Esophagus muscularis mucosa (tissue), 4 donors: ENCODE data around the gene SLC4A9. TPM values are rescaled to one million over a fixed set of nuclear protein-coding genes. Genes with fewer than 3 reads are reported as not detected.
A peak's percentile ranks its signal among the peaks of the same experiment; 100 is the strongest.

Source experiments
- DNase-seq: peaks from one replicate; pipeline ENCODE4 v3.0.0-alpha.2; 2017; ENCODE audit errors: extremely low spot score
- H3K27ac ChIP-seq, 4 donors: fragments of 200-600 bp; sonication (generic); replicated peaks in 1 of 4; 1 replicate in 3 of 4; 2 replicates in 1 of 4; pipeline ENCODE4 v1.5.1; 2016 to 2019; ENCODE audit warnings: mild to moderate bottlenecking in 1 of 4
- H3K27me3 ChIP-seq, 4 donors: fragments of 200-600 bp; sonication (generic); one replicate each; pipeline versions ENCODE4 v1.5.1 to v1.6.0; 2016 to 2019
- H3K36me3 ChIP-seq, 4 donors: fragments of 200-600 bp; sonication (generic); one replicate each; pipeline ENCODE4 v1.5.1; 2016 to 2019
- H3K4me1 ChIP-seq, 4 donors: fragments of 200-600 bp; sonication (generic); one replicate each; pipeline ENCODE4 v1.5.1; 2016 to 2019
- H3K4me3 ChIP-seq, 4 donors: fragments of 200-600 bp; sonication (generic); 1 replicate in 2 of 4; 2 replicates in 2 of 4; pipeline ENCODE4 v1.5.1; 2016 to 2019; ENCODE audit warnings: mild to moderate bottlenecking in 4 of 4, moderate library complexity in 1 of 4
- H3K9me3 ChIP-seq, 4 donors: fragments of 200-600 bp; sonication (generic); 1 replicate in 3 of 4; 2 replicates in 1 of 4; pipeline ENCODE4 v1.5.1; 2016 to 2019
- EP300 ChIP-seq: sonication (generic); formaldehyde crosslinking; IDR thresholded peaks from one replicate; pipeline ENCODE4 v1.6.1; 2017; ENCODE audit warnings: antibody characterized with exemption
- POLR2A ChIP-seq: fragments of 450-650 bp; IDR thresholded peaks from one replicate; pipeline ENCODE4 v1.6.1; 2017; ENCODE audit warnings: antibody characterized with exemption, moderate library complexity, mild to moderate bottlenecking, low read depth
- POLR2AphosphoS5 ChIP-seq, 2 donors: sonication (generic); formaldehyde crosslinking; IDR thresholded peaks; one replicate each; pipeline ENCODE4 v1.6.1; 2017; ENCODE audit warnings: antibody characterized with exemption in 2 of 2
- WGBS: methylation state at CpG from one replicate; pipeline ENCODE4 v1.1.5; 2018; 5-methylcytosine and 5-hydroxymethylcytosine counted together
- intact Hi-C: fragments of 100-400 bp; cut with DNase I; formaldehyde crosslinking; loops from one replicate; pipeline ENCODE4 v1.15.1; 2023
- total RNA-seq, 4 donors: library from RNA; depleted of rRNA; stranded (reverse); fragments of >200 nt; gene quantifications; one replicate each; pipeline versions ENCODE4 v1.1.0 to v1.2.1, GENCODE V29; 2016
- TF ChIP-seq, protein P1 (sequence below), 3 experiments: fragments of 200-600 bp in 2 of 3; fragments of 450-650 bp in 1 of 3; sonication (generic) in 2 of 3; IDR thresholded peaks; one replicate each; pipeline ENCODE4 v1.5.1; 2017 to 2019; ENCODE audit warnings: antibody characterized with exemption in 3 of 3, mild to moderate bottlenecking in 2 of 3, moderate library complexity in 1 of 3

The SLC4A9 gene
- total RNA-seq, 4 donors from 2014 or later, result not detected

DNA sequence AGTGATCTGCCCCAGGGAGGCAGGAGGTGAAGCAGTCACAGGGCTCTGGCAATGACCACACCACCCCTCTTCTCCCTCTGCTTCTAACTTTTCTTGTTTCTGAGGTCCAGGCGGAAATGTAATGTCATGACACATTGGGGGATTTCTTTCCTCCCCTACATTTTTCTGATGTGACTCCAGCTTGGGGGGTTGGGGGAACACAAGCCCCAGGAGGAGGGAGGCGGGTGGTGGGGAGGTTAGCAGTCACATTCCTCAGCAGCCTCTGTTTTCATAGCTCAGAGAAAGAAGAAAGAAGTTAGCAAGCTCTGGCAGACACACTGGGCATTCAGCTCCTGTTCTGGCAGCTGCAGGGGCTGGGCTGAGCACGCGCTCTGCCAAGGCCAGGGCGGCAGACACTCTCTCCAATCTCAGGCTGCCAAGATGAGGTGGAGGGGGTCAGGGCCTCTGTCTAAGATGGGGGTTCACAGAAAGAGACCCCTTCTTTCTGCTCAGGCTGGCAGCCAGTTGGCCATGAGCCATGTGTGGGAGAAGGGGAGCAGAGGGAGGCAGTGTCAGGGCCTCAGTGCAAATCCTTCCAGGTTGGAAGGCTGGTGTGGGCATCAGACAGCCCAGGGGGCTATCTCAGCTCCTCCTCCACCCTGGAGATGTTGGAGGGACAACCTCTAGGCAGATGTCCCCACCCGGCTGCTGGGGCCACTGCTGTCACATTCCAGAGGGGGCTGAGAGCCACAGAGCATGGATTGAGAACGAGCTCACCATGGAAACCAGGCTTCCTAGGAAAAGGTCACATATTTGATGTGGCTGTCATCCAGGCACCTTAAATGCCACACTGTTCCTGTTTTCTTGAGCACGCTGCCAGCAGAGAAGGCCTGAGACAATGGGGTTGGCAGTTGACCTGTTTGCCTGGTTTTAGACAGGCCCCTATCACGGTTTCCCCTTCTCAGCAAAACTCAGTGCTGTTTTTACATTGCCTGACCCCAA lies 37.0 kb upstream of the SLC4A9 start:
- peak; percentile 91 for DNase-seq
- WGBS, result 51% methylated on average over 9 of the region's 9 CpGs
- Histone ChIP-seq H3K36me3 (no peaks in the 10 kb centered on the region), H3K27ac (peak overlapping the region; percentile 73 to 83 (median 75)), H3K4me3 (no peak overlapping the region), H3K4me1 (peaks cover 41 to 43% (median 42%) of the 10 kb centered on the region in 4 donors), H3K27me3 (no peaks in the 10 kb centered on the region), H3K9me3 (no peaks in the 10 kb centered on the region)
- TF ChIP-seq POLR2A (no peak), EP300 (no peak), POLR2AphosphoS5 (IDR thresholded peaks at IDR 0.05) (peak in 1 of 2 donors; percentile 20)
- TF ChIP-seq, protein P1, sequence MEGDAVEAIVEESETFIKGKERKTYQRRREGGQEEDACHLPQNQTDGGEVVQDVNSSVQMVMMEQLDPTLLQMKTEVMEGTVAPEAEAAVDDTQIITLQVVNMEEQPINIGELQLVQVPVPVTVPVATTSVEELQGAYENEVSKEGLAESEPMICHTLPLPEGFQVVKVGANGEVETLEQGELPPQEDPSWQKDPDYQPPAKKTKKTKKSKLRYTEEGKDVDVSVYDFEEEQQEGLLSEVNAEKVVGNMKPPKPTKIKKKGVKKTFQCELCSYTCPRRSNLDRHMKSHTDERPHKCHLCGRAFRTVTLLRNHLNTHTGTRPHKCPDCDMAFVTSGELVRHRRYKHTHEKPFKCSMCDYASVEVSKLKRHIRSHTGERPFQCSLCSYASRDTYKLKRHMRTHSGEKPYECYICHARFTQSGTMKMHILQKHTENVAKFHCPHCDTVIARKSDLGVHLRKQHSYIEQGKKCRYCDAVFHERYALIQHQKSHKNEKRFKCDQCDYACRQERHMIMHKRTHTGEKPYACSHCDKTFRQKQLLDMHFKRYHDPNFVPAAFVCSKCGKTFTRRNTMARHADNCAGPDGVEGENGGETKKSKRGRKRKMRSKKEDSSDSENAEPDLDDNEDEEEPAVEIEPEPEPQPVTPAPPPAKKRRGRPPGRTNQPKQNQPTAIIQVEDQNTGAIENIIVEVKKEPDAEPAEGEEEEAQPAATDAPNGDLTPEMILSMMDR (IDR thresholded peaks at IDR 0.05), result no peak
- intact Hi-C loops, result no loop called here

DNA sequence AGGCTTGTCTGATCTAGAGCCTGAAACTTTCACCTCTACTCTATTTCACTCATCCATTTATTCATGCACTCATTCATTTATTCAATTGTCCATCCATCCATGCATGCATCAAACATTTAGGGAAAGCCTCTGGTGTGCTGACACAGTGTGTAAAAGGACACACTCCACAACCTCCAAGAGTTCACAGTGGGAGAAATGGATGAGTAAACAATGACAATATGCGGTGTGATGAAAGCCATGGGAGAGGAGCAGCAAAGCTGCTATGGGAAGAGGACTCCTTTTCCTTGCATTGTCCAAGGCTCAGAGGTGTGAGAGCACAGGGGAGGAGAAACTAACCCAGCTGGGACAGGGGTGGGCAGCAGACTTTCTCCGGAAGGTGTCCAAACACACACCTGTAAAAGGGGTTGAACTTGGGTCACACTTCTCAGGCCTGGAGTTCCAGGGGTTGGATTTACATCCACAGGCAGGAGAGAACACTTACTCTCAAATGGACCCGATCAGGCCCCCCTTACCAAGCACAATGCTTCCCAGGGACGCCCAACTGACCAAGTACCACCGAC lies 35.9 kb upstream of the SLC4A9 start:
- 83% methylated on average over 4 of the region's 5 CpGs for WGBS
- peak overlapping the region; percentile 25 to 83 (median 55) for H3K27ac ChIP-seq

DNA sequence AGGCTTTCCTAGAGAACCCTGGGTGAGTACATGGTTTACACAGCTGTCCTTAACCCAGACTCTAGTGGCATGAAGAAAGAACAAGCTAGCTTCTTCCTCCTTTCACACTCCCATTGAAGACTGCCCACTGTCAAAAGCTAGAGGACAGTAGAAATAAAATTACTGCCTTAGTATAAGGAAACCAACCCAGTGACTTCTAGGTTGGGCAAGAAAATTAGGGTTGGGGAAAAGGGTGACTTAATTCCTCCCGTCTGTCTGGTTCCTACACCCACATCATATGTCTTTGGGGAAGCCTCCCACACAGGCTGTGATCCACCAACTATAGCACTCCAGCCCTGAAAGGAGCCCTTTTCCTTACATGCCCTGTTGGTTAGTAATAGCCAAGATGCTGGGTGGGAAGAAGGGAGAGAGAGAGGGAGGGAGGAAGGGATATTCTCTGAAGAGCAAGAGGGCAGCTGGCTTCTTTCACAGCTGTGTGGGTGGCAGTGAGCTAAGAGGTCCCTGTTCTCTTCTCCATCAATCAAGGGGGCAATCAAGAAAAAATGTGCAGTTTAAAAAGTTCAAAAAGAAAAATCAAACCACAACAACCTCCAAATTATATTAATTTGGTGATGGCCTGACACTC lies 35.3 kb upstream of the SLC4A9 start:
- Histone ChIP-seq H3K9me3 (no peaks in the 10 kb centered on the region), H3K27ac (peak overlapping the region in 3 of 4 donors; percentile 25 to 83 (median 75)), H3K4me1 (peaks cover 44 to 49% (median 47%) of the 10 kb centered on the region in 4 donors), H3K36me3 (no peaks in the 10 kb centered on the region), H3K4me3 (no peak overlapping the region), H3K27me3 (no peaks in the 10 kb centered on the region)
- intact Hi-C loops, result no loop called here
- 55% methylated on average over 1 of the region's 1 CpG for WGBS
- DNase-seq, result peak; percentile 78
- TF ChIP-seq, protein P1 (IDR thresholded peaks at IDR 0.05), result no peak
- no peak for TF ChIP-seq POLR2AphosphoS5 (IDR thresholded peaks at IDR 0.05)
- no peak for TF ChIP-seq EP300
- no peak for TF ChIP-seq POLR2A

More for the DNA sequence above, 35.9 kb upstream of the SLC4A9 start:
- Histone ChIP-seq H3K4me3 (no peak overlapping the region), H3K27me3 (no peaks in the 10 kb centered on the region), H3K9me3 (no peaks in the 10 kb centered on the region), H3K4me1 (peaks cover 42 to 46% (median 43%) of the 10 kb centered on the region in 4 donors), H3K36me3 (no peaks in the 10 kb centered on the region)
- intact Hi-C loops, result no loop called here
- TF ChIP-seq POLR2A (no peak), POLR2AphosphoS5 (IDR thresholded peaks at IDR 0.05) (no peak), EP300 (no peak)
- TF ChIP-seq, protein P1 (IDR thresholded peaks at IDR 0.05), result no peak
- DNase-seq, result no peak

DNA sequence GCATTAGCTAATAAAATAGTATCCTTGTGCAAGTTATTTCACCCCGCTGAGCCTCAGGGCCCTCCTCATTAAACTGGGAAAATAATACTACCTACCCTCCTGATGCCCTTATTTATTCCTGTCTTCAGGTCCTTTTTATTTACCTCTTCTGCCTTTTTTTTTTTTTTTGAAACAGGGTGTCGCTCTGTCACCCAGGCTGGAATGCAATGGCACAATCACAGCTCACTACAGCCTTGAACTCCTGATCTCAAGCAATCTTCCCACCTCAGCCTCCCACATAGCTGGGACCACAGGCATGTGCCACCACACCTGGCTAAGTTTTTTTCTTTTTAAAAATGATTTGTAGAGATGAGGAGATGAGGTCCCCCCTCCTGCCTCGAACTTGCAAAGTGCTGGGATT lies 34.5 kb upstream of the SLC4A9 start:
- Histone ChIP-seq H3K4me1 (peaks cover 45 to 49% (median 47%) of the 10 kb centered on the region in 4 donors), H3K27ac (peak overlapping the region in 1 of 4 donors; percentile 83), H3K9me3 (no peaks in the 10 kb centered on the region), H3K36me3 (no peaks in the 10 kb centered on the region), H3K27me3 (no peaks in the 10 kb centered on the region), H3K4me3 (no peak overlapping the region)
- intact Hi-C loops, result no loop called here
- TF ChIP-seq POLR2A (no peak), EP300 (no peak), POLR2AphosphoS5 (IDR thresholded peaks at IDR 0.05) (no peak)
- no peak for DNase-seq
- WGBS, result 96% methylated on average over 3 of the region's 3 CpGs

DNA sequence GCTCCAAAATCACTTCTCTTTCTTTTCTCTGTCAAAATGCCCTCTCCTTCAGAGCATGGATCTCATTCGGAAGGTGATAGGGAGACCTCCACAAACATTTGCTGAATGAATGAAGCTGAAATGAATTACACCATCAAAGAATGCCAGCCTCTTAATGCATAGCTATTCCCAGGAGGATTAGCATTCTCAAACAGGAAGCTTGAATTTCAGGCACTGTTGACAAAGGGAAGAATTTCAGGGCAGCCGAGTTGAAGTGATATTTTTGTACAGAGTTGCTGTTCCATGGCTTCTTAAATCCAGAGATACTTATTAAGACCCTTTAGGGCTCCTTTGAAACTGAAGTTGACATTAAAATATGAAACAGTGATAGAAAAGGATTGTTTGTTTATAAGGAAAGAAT lies 32.4 kb upstream of the SLC4A9 start:
- H3K27ac ChIP-seq, result no peak overlapping the region
- intact Hi-C loops, result no loop called here
- WGBS, result 64% methylated on average over 2 of the region's 2 CpGs
- H3K9me3 ChIP-seq, result no peaks in the 10 kb centered on the region
- no peaks in the 10 kb centered on the region for H3K27me3 ChIP-seq
- DNase-seq, result no peak
- TF ChIP-seq POLR2AphosphoS5 (IDR thresholded peaks at IDR 0.05) (no peak), EP300 (no peak), POLR2A (no peak)
- TF ChIP-seq, protein P1 (IDR thresholded peaks at IDR 0.05), result no peak
- no peak overlapping the region for H3K4me3 ChIP-seq
- H3K36me3 ChIP-seq, result peaks cover 0 to 6% (median 5%) of the 10 kb centered on the region in 4 donors
- peaks cover 30 to 38% (median 34%) of the 10 kb centered on the region in 4 donors for H3K4me1 ChIP-seq
